GM23338 (cell line): ENCODE results near the gene DPP10. TPM values are rescaled to one million over a fixed set of nuclear protein-coding genes. Genes with fewer than 3 reads are reported as not detected.
"Not testable (repeated sequence)": the region's sequence is repeated elsewhere in the genome, so short reads cannot be mapped to it uniquely, and the experiment has no call there.

Source experiments
- ATAC-seq: fragments of 200-7000 bp; cut with Tn5 transposase; 3 replicates; pipeline ENCODE4 v1.9.1; 2020
- DNase-seq: peaks from one replicate; pipeline ENCODE4 v3.0.0-alpha.2; 2015; ENCODE audit warnings: low spot score
- H2AFZ ChIP-seq: fragments of 200-600 bp; sonication (generic); 2 replicates; pipeline ENCODE4 v1.8.0; 2016; ENCODE audit warnings: antibody characterized with exemption, mild to moderate bottlenecking, moderate library complexity
- H3F3A ChIP-seq: fragments of 200-600 bp; sonication (generic); replicated peaks from 2 replicates; pipeline ENCODE4 v1.8.0; 2017; ENCODE audit warnings: antibody characterized with exemption, mixed run types, low read depth
- H3K27ac ChIP-seq: fragments of 200-600 bp; sonication (generic); 2 replicates; pipeline ENCODE4 v1.6.1; 2016; ENCODE audit warnings: low read depth
- H3K27me3 ChIP-seq: fragments of 200-600 bp; sonication (generic); 2 replicates; pipeline ENCODE4 v1.8.0; 2016; ENCODE audit warnings: mild to moderate bottlenecking, mixed run types, moderate library complexity; ENCODE audit not compliant: insufficient read depth
- H3K36me3 ChIP-seq: fragments of 200-600 bp; sonication (generic); 2 replicates; pipeline ENCODE4 v1.8.0; 2016; ENCODE audit warnings: mild to moderate bottlenecking; ENCODE audit not compliant: insufficient read depth
- H3K4me1 ChIP-seq: fragments of 200-600 bp; sonication (generic); 2 replicates; pipeline ENCODE4 v1.8.0; 2016; ENCODE audit warnings: mild to moderate bottlenecking, moderate library complexity; ENCODE audit not compliant: insufficient read depth
- H3K4me2 ChIP-seq: fragments of 200-600 bp; sonication (generic); 2 replicates; pipeline ENCODE4 v1.7.1; 2017; ENCODE audit warnings: mixed run types
- H3K4me3 ChIP-seq: fragments of 200-600 bp; sonication (generic); 2 replicates; pipeline ENCODE4 v1.6.1; 2016; ENCODE audit warnings: mixed run types
- H3K79me2 ChIP-seq: fragments of 200-600 bp; sonication (generic); replicated peaks from 2 replicates; pipeline ENCODE4 v1.8.0; 2017; ENCODE audit warnings: mild to moderate bottlenecking; ENCODE audit not compliant: insufficient read depth
- H3K9me2 ChIP-seq: fragments of 200-600 bp; sonication (generic); 2 replicates; pipeline ENCODE4 v1.8.0; 2017; ENCODE audit not compliant: insufficient read depth
- H4K20me1 ChIP-seq: fragments of 200-600 bp; sonication (generic); replicated peaks from 2 replicates; pipeline ENCODE4 v1.8.0; 2017; ENCODE audit warnings: mild to moderate bottlenecking; ENCODE audit not compliant: insufficient read depth
- H3K27ac Mint-ChIP-seq: 2 replicates; pipeline ENCODE4 v1.8.0; 2020; ENCODE audit warnings: inconsistent platforms, mild to moderate bottlenecking, moderate library complexity, mixed read lengths
- H3K27me3 Mint-ChIP-seq: 3 replicates; pipeline ENCODE4 v1.8.0; 2022; ENCODE audit warnings: low read depth, mild to moderate bottlenecking, moderate library complexity, mixed read lengths, inconsistent platforms; ENCODE audit not compliant: insufficient read depth, poor library complexity
- H3K36me3 Mint-ChIP-seq: 3 replicates; pipeline ENCODE4 v1.8.0; 2021; ENCODE audit warnings: low read depth, mild to moderate bottlenecking, inconsistent platforms, moderate library complexity, mixed read lengths
- H3K4me1 Mint-ChIP-seq: 3 replicates; pipeline ENCODE4 v1.8.0; 2020; ENCODE audit warnings: mild to moderate bottlenecking, inconsistent platforms, mixed read lengths
- H3K4me3 Mint-ChIP-seq: 3 replicates; pipeline ENCODE4 v1.8.0; 2021; ENCODE audit warnings: moderate library complexity, mild to moderate bottlenecking, inconsistent platforms, mixed read lengths
- H3K9me3 Mint-ChIP-seq: 3 replicates; pipeline ENCODE4 v1.8.0; 2020; ENCODE audit warnings: moderate library complexity, mild to moderate bottlenecking, inconsistent platforms, mixed read lengths
- CTCF ChIP-seq, 2 experiments: fragments of 200-600 bp in 1 of 2; sonication (generic) in 1 of 2; conservative IDR thresholded peaks; 2 replicates each; pipeline versions ENCODE4 v1.5.1 to v1.6.1; 2016 to 2017; ENCODE audit warnings: antibody characterized with exemption in 2 of 2, low read depth in 2 of 2, mild to moderate bottlenecking in 2 of 2, moderate library complexity in 1 of 2
- EZH2 ChIP-seq: fragments of 200-600 bp; sonication (generic); IDR thresholded peaks from one replicate; pipeline ENCODE4 v1.8.0; 2017; ENCODE audit warnings: antibody characterized with exemption, mild to moderate bottlenecking, low read depth; ENCODE audit not compliant: unreplicated experiment
- POLR2AphosphoS5 ChIP-seq: IDR thresholded peaks from 2 replicates; pipeline ENCODE4 v1.6.1; 2016; ENCODE audit warnings: antibody characterized with exemption, low read depth
- polyA plus RNA-seq: library from polyadenylated mRNA; unstranded; fragments of >200 nt; fragmentation: Nextera tagmentation; extraction: Ambion mirVana; gene quantifications from 2 replicates; pipeline ENCODE4 v1.2.1, GENCODE V29; 2016
- total RNA-seq: library from RNA; depleted of rRNA; stranded (reverse); fragments of >200 nt; shearing (Covaris generic); gene quantifications from 2 replicates; pipeline ENCODE4 v1.2.3, GENCODE V29; 2014
- TF ChIP-seq, protein P1 (sequence below): fragments of 250-450 bp; sonication (Bioruptor Pico); IDR thresholded peaks from 2 replicates; pipeline ENCODE4 v1.5.0; 2020; ENCODE audit warnings: mild to moderate bottlenecking, moderate library complexity

The DPP10 gene
- total and polyA plus RNA-seq, 2 experiments from 2014 or later = 3.6 to 14.8 TPM

GRCh38 chr2:115440746-115441145, 998.3 kb downstream of the DPP10 start:
- H3K36me3 ChIP-seq, H3K27ac Mint-ChIP-seq, H4K20me1 ChIP-seq, H3K9me2 ChIP-seq, H3F3A ChIP-seq, H3K36me3 Mint-ChIP-seq, H3K79me2 ChIP-seq, H3K4me3 ChIP-seq, H3K27ac ChIP-seq, H2AFZ ChIP-seq: not testable (repeated sequence)
- TF ChIP-seq, protein P1, sequence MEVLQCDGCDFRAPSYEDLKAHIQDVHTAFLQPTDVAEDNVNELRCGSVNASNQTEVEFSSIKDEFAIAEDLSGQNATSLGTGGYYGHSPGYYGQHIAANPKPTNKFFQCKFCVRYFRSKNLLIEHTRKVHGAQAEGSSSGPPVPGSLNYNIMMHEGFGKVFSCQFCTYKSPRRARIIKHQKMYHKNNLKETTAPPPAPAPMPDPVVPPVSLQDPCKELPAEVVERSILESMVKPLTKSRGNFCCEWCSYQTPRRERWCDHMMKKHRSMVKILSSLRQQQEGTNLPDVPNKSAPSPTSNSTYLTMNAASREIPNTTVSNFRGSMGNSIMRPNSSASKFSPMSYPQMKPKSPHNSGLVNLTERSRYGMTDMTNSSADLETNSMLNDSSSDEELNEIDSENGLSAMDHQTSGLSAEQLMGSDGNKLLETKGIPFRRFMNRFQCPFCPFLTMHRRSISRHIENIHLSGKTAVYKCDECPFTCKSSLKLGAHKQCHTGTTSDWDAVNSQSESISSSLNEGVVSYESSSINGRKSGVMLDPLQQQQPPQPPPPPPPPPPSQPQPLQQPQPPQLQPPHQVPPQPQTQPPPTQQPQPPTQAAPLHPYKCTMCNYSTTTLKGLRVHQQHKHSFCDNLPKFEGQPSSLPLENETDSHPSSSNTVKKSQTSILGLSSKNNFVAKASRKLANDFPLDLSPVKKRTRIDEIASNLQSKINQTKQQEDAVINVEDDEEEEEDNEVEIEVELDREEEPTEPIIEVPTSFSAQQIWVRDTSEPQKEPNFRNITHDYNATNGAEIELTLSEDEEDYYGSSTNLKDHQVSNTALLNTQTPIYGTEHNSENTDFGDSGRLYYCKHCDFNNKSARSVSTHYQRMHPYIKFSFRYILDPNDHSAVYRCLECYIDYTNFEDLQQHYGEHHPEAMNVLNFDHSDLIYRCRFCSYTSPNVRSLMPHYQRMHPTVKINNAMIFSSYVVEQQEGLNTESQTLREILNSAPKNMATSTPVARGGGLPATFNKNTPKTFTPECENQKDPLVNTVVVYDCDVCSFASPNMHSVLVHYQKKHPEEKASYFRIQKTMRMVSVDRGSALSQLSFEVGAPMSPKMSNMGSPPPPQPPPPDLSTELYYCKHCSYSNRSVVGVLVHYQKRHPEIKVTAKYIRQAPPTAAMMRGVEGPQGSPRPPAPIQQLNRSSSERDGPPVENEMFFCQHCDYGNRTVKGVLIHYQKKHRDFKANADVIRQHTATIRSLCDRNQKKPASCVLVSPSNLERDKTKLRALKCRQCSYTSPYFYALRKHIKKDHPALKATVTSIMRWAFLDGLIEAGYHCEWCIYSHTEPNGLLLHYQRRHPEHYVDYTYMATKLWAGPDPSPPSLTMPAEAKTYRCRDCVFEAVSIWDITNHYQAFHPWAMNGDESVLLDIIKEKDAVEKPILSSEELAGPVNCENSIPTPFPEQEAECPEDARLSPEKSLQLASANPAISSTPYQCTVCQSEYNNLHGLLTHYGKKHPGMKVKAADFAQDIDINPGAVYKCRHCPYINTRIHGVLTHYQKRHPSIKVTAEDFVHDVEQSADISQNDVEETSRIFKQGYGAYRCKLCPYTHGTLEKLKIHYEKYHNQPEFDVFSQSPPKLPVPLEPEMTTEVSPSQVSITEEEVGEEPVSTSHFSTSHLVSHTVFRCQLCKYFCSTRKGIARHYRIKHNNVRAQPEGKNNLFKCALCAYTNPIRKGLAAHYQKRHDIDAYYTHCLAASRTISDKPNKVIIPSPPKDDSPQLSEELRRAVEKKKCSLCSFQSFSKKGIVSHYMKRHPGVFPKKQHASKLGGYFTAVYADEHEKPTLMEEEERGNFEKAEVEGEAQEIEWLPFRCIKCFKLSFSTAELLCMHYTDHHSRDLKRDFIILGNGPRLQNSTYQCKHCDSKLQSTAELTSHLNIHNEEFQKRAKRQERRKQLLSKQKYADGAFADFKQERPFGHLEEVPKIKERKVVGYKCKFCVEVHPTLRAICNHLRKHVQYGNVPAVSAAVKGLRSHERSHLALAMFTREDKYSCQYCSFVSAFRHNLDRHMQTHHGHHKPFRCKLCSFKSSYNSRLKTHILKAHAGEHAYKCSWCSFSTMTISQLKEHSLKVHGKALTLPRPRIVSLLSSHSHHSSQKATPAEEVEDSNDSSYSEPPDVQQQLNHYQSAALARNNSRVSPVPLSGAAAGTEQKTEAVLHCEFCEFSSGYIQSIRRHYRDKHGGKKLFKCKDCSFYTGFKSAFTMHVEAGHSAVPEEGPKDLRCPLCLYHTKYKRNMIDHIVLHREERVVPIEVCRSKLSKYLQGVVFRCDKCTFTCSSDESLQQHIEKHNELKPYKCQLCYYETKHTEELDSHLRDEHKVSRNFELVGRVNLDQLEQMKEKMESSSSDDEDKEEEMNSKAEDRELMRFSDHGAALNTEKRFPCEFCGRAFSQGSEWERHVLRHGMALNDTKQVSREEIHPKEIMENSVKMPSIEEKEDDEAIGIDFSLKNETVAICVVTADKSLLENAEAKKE (CRISPR knock-in tag) = peak; percentile 72
- 0 out of 2 replicates have a peak, but pooled peaks have one; percentile 27 for TF ChIP-seq POLR2AphosphoS5
- peaks cover 38% of the 10 kb centered on the region for H3K4me1 ChIP-seq
- peaks cover 14% of the 10 kb centered on the region for H3K9me3 Mint-ChIP-seq
- DNase-seq = peak; percentile 91
- H3K27me3 ChIP-seq = peaks cover 29% of the 10 kb centered on the region
- peaks cover 36% of the 10 kb centered on the region for H3K4me1 Mint-ChIP-seq
- peak; percentile 85 for ATAC-seq
- peak overlapping the region; percentile 59; the same call in 2 of the 3 replicates for H3K4me3 Mint-ChIP-seq
- H3K27me3 Mint-ChIP-seq = peaks cover 12% of the 10 kb centered on the region
- H3K4me2 ChIP-seq = peak overlapping the region; percentile 52; the same call in 1 of the 2 replicates

DNA sequence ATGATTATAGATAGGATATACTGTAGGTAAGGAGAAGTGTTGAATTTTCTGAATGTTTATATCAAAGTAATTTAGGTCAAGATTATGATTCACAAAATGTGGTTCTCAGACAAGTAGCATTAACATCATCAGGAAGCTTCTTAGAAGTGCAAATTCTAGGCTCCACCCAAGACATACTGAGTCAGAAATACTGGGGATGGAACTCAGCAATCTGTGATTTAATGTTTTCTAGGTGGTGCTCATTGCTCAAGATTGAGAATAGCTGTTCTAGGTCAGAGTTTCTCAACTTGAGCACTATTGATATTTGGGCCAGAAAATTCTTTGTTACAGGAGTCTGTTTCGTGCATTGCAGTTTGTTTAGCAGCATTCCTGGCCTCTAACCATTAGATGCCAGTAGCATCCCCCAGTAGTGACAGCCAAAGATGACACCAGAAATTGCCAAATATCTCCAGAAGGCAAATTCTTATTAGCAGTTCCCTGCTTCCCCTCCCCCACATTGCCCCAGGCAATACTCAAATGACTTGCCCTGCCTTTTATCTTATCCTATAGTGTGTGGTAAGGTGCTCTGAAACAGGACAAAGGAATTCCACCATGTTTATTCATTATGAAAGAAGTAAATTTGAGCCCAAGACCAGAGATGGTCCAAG, 1001.2 kb downstream of the DPP10 start:
- no peaks in the 10 kb centered on the region for H3K9me2 ChIP-seq
- H3K79me2 ChIP-seq = no peaks in the 10 kb centered on the region
- H3K27ac ChIP-seq = no peak overlapping the region
- no peaks in the 10 kb centered on the region for H4K20me1 ChIP-seq
- H2AFZ ChIP-seq = no peak overlapping the region
- no peak overlapping the region for H3K4me3 Mint-ChIP-seq
- H3K4me1 ChIP-seq = peaks cover 38% of the 10 kb centered on the region
- ATAC-seq (no peak), DNase-seq (peak; percentile 39)
- no peaks in the 10 kb centered on the region for H3F3A ChIP-seq
- H3K36me3 ChIP-seq = no peaks in the 10 kb centered on the region
- H3K9me3 Mint-ChIP-seq = peaks cover 33% of the 10 kb centered on the region
- peak overlapping the region; percentile 15; the same call in 1 of the 2 replicates for H3K4me2 ChIP-seq
- TF ChIP-seq CTCF (conservative IDR thresholded peaks at IDR 0.05; ENCODE audit: low read depth in 2 of 2) = 0 out of 4 replicates have a peak, but pooled peaks of 1 of the 2 experiments have one; percentile 11
- no peak for TF ChIP-seq EZH2
- H3K36me3 Mint-ChIP-seq = peaks cover 28% of the 10 kb centered on the region
- H3K27ac Mint-ChIP-seq = no peak overlapping the region
- H3K4me3 ChIP-seq = no peak overlapping the region
- H3K27me3 ChIP-seq = peaks cover 29% of the 10 kb centered on the region
- H3K27me3 Mint-ChIP-seq = peaks cover 12% of the 10 kb centered on the region
- H3K4me1 Mint-ChIP-seq = peaks cover 36% of the 10 kb centered on the region
